Airway epithelial cell (primary cell): Measurements from ENCODE around the gene VASN. TPM values are rescaled to one million over a fixed set of nuclear protein-coding genes. Genes with fewer than 3 reads are reported as not detected.

Experiments used
- total RNA-seq: library from RNA; depleted of rRNA; stranded (reverse); fragments of >200 nt; gene quantifications from 2 replicates; pipeline ENCODE4 v1.2.3, GENCODE V29; 2015

VASN gene
- total RNA-seq = 15.0 and 18.3 TPM in 2 replicates

DNA sequence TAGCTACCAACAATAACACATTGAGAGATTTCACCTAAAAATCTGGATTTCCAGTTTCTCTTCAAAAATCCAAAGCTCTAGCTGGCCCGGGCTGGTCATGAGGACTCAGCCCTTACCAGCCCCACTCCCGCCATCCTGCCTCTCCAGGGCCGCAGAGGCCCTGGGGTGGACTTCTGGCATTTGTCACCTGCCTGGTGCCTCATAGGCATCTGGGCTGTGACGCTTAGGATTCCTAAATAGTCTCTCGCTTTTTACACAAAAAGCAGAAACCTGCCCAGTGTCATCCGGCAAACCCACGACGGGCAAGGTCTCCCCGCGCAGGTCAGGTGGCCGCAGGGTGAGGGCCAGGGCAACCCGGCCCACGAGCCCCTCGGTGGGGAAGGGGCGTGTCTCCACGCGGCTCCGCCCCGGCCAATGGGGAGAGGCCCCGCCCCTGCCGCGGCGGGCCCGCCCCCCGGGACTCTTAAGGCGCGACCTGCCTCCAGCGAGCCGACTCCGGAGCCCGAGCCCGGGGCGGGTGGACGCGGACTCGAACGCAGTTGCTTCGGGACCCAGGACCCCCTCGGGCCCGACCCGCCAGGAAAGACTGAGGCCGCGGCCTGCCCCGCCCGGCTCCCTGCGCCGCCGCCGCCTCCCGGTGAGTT, at the start of gene VASN:
TSS of gene VASN (plus strand) at position 492 of the 644 bp plus-strand sequence. CDS start 9,030 bp downstream, outside the sequence.

DNA sequence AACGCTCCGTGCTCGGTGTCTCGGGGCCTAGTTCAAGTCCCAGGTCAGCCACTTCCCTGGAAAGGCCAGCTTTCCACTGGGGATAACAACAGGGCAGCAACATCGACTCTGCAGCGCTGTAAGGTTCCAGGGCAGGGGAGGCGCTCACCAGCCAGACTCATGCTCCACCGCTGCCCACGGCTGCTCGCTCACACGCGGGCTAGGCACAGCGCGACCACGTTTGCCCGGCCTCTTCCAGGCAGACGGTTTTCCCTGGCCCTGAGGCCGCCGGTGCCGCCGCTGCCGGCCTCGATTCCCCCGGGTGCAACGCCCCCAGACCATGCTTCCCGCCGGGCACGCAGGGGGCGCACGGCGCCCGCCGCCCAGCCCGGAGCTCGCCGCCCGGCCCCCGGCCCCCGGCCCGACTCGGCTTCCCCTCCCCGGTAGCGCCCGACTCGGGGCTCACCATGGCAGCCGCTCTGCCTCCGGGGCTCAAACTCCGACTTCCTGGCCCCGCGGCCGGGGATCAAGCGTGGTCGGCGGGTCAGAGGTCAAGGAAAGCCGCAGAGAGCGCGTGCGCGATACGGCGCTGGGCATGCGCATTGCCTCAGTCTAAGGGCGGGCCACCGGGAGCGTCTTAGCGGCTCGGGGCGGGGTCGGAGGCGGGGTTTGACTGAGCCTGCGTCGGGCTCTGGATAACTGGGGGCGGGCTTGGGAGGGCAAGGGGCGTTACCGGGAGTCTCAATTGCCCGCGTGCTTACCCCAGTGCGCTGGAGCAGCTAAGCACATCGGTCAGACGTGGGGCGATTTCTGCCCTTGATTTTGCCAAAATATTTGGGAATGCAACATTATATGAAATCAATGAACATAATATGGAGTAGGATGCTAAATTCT, 20.6 kb upstream of the VASN start, which contains the start of gene PAM16:
TSS of gene PAM16 (minus strand) at position 535 of the 873 bp plus-strand sequence. CDS start at position 448, 87 bp downstream.

DNA sequence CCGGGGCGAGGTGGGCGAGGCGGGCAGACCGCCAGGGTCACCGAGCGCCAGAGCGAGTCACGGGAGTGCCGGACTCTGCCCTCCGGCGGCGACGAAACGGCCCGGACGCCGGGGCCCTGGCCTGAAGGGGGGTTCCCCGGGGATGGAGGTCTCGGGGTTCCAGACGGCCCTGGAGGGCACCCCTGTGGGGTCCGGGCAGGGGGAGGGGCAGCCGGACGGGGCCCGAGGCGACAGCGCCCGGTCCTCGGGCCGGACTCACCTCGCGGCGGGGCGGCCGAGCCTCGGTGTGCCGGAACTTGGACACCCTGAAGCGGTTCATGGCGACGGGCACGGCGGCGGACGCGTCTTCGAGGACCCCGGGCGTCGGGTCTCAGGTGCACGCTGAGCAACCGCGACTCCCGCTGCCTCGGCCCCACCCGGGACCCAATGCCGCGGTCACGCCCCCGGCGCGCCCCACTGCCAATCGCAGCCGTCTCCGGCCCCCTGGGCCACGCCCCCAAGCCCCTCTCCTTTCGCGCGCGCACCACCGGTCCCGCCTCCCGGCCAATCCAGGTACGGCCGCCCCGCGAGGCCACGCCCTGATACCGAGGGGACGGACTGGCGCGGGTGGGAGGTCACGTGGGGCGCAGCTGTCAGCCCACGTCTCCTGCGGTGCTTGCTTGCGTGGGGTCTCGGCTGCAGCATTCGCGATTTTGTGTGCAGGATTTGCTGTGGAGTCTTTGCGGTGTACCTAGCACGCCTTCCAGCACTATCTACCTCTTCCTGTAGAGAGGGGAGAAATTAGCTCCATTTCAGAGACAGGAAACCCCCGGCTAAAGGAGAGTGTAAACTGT, 44.8 kb downstream of the VASN start, which contains the start of gene CORO7:
TSS of gene CORO7 (minus strand) at position 397 of the 833 bp plus-strand sequence. CDS start at position 319, 78 bp downstream.

DNA sequence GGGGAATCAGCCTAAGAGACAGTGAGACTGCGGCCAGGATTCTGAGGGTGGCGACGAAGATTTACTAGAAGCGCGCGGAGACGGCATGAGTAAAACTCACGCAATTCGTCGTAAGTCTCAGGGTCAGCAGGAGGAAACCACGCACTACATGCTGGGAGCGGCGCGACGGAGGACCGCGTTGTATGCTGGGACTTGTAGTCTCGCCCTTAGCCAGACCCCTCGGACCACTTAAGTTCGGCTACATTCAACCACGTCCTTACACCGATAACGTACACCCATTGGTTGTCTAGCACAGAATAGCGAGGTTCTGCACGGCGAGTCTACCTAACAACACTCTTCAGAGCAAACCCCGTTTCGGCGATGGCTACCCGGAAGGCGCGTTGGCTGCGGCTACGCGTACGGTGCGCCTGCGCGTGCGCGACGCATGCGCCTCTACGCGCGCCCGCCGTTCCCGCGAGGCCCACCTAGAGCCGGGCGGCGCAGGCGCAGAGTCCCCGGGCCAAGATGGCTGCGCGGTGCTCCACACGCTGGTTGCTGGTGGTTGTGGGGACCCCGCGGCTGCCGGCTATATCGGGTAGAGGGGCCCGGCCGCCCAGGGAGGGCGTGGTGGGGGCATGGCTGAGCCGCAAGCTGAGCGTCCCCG, 53.9 kb downstream of the VASN start, which contains the start of gene DNAJA3:
TSS of gene DNAJA3 (plus strand) at position 491 of the 643 bp plus-strand sequence. CDS start at position 505, 14 bp downstream.

Other genes starting within 250 kb of the VASN start
- not detected in 2 replicates for gene SRL, start 129.8 kb upstream of the VASN start, total RNA-seq
- 10.5 and 17.1 TPM in 2 replicates for gene TFAP4, start 98.8 kb upstream of the VASN start, total RNA-seq
- 2.1 and 3.2 TPM in 2 replicates for gene GLIS2, start 55.8 kb upstream of the VASN start, total RNA-seq
- 50.7 and 59.3 TPM in 2 replicates for gene PAM16, start 20.5 kb upstream of the VASN start, total RNA-seq
- gene CORO7, start 44.7 kb downstream of the VASN start, total RNA-seq = 12.4 and 19.3 TPM in 2 replicates
- gene DNAJA3, start 54.0 kb downstream of the VASN start, total RNA-seq = 37.9 and 50.9 TPM in 2 replicates
- gene NMRAL1, start 102.8 kb downstream of the VASN start, total RNA-seq = 92.7 and 124 TPM in 2 replicates
- 124 and 131 TPM in 2 replicates for gene HMOX2, start 104.5 kb downstream of the VASN start, total RNA-seq
- 28.5 and 30.5 TPM in 2 replicates for gene CDIP1, start 166.9 kb downstream of the VASN start, total RNA-seq
- gene C16orf96, start 184.5 kb downstream of the VASN start, total RNA-seq = not detected in 2 replicates
- gene UBALD1, start 243.0 kb downstream of the VASN start, total RNA-seq = 8.1 and 13.3 TPM in 2 replicates